GM18909 (cell line): ENCODE data around the gene CASR.
"Not testable (repeated sequence)": the region's sequence is repeated elsewhere in the genome, so short reads cannot be mapped to it uniquely, and the experiment has no call there.

Experiments
- ATAC-seq: cut with Tn5 transposase; IDR thresholded peaks from one replicate; pipeline ENCODE4 v1.9.1; 2021; ENCODE audit warnings: mild to moderate bottlenecking; ENCODE audit not compliant: unreplicated experiment, poor library complexity

The CASR gene, protein sequence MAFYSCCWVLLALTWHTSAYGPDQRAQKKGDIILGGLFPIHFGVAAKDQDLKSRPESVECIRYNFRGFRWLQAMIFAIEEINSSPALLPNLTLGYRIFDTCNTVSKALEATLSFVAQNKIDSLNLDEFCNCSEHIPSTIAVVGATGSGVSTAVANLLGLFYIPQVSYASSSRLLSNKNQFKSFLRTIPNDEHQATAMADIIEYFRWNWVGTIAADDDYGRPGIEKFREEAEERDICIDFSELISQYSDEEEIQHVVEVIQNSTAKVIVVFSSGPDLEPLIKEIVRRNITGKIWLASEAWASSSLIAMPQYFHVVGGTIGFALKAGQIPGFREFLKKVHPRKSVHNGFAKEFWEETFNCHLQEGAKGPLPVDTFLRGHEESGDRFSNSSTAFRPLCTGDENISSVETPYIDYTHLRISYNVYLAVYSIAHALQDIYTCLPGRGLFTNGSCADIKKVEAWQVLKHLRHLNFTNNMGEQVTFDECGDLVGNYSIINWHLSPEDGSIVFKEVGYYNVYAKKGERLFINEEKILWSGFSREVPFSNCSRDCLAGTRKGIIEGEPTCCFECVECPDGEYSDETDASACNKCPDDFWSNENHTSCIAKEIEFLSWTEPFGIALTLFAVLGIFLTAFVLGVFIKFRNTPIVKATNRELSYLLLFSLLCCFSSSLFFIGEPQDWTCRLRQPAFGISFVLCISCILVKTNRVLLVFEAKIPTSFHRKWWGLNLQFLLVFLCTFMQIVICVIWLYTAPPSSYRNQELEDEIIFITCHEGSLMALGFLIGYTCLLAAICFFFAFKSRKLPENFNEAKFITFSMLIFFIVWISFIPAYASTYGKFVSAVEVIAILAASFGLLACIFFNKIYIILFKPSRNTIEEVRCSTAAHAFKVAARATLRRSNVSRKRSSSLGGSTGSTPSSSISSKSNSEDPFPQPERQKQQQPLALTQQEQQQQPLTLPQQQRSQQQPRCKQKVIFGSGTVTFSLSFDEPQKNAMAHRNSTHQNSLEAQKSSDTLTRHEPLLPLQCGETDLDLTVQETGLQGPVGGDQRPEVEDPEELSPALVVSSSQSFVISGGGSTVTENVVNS

DNA sequence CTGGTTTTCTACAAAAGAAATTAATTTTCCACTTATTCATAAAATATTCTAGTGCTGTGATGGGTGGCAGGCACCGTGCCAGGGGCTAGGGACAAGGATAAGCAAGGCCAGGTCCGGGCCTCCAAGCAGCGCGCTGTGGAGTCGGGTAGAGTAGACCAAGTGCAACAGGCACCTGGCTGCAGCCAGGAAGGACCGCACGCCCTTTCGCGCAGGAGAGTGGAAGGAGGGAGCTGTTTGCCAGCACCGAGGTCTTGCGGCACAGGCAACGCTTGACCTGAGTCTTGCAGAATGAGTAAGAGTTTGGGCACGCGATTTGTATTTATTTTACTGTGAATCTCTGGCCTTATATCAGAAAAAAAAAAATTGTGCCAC, at the start of gene CASR:
TSS of gene CASR (plus strand) at position 148 of the 372 bp plus-strand sequence. CDS start 70,522 bp downstream, outside the sequence.
- no peak for ATAC-seq

DNA sequence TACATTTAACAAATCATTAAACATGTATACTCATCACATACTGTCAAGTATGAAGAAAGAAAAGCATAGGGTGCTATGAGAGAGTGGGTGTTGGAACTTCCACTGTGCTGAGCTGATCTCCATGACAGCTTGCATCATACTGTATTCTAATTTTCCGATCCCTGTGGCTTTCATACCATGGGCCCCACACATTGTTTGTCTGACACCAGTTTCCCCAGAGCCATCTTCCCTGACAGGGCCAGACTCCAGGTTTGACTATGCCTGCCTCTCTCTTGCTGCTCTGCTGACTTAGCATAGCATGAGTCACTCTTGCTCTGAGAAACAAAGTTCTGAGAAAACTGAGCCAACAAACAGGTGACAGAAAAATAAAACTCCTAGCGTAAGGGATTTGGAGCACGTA, 37.0 kb upstream of the CASR start:
- peak; percentile 81 for ATAC-seq

DNA sequence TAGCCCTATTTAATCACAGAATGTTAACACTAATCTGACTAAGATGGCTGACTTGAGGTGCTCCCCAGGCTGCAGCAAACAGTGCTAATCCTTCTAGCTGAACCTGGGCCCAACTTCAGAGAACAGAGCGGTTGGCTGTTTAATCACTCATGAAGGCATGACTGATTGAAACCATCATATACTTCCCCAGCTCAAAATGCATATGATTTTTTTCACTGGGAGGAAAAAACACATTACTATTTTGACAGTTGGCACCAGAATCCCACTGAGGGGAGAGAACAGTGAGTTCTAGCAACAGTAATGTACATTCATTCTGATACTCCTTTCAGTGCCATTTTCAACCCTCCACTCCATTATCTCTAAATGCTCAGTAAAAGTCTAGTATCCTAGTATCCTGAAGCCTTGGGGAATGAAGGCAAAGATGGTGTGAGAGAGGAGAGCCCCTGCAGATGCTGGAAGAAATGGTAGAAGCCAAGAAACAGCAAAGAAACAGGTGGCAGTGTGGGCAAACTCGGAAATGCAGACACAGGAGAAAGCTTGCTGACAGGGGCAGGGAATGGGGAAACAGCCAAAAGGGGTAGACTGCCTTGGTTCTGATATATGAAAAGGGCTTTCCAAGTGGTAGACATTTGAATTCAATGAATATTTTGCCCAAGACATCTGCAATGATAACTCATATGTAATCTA, 34.4 kb upstream of the CASR start:
- no peak for ATAC-seq

DNA sequence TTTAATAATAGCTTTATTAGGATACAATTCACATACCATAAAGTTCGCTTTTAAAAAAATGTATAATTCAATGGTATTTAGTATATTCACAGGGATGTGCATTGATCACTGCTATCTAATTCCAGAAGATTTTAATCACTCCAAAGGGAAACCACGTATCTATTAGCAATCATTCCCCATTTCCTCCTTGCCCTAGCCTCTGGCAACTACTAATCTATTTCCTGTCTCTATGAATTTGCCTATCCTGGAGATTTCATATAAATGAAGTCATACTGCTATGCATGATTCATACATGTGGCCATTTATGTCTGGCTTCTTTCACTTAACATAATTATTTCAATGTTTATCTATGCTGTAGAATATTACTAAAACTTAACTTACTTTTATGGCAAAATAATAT, 32.0 kb upstream of the CASR start:
- no peak for ATAC-seq

DNA sequence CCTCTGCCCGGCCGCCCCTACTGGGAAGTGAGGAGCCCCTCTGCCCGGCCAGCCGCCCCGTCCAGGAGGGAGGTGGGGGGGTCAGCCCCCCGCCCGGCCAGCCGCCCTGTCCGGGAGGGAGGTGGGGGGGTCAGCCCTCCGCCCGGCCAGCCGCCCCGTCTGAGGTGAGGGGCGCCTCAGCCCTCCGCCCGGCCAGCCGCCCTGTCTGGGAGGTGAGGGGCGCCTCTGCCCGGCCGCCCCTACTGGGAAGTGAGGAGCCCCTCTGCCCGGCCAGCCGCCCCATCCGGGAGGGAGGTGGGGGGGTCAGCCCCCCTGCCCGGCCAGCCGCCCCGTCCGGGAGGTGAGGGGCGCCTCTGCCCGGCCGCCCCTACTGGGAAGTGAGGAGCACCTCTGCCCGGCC, 18.5 kb upstream of the CASR start:
- ATAC-seq: not testable (repeated sequence)

DNA sequence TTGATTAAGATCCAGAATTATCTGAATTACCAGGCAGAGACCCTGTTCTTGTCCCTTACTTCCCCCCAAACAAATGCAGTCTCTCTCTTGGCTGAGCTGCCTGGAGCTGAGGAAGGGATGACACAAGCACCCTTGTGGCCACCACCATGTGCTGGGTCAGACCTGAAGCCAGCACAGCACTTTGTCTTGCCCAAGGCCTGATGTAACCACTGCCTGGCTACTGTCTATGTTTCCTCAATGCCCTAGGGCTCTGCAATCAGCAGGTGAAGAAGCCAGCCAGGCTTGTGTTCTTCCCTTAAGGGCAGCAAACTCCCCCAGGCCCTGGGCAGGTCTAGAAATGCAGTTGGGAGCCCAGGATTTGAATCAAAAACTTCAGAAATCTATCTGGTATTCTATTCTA, 15.8 kb upstream of the CASR start:
- no peak for ATAC-seq

DNA sequence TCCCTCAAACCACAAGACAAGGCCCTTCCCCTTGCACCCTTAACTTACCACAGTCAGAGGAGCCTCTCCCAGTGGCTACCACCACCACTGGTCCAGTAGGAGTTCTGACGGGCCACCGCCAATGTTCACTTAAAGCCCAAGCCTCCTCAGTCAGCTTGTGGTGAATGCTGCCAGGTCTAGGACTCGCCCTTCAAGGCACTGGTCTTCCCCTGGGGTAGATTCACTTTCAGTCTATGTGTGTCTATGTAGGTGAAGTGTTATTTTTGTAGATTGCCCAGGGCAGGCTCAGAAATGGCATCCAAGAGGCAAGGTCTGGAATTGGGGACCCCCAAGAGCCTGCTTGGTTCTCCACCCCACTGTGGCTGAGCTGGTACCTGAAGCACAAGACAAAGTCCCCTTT, 15.4 kb upstream of the CASR start:
- ATAC-seq: no peak

DNA sequence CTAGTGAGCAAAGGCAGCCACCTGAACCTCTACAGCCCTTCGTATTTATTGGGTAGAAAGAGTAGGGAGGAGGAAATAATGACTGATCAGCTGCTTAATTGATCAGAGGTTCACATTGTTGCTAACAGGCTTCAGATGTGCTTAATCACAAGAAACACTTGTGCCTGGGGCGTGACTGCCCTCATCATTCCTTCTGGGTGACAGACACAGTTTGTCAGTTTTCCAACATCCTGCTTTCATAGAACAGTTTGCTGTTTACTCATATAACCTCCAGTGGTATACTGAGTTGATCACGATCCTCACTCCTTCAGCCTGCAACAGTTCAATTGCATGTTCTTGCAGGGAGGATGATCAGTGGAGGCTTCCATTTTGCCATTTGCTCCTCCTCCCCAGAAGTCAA, 13.6 kb upstream of the CASR start:
- no peak for ATAC-seq

DNA sequence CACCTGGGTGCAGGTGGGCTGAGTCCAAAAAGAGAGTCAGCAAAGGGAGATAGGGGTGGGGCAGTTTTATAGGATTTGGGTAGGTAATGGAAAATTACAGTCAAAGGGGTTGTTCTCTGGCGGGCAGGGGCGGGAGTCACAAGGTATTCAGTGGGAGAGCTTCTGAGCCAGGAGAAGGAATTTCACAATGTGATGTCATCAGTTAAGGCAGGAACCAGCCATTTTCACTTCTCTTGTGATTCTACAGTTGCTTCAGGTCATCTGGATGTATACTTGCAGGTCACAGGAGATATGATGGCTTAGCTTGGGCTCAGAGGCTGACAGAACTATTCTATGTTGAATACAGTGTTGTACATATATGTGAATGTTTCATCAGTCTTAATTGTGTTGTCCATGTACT, 12.1 kb upstream of the CASR start:
- not testable (repeated sequence) for ATAC-seq

DNA sequence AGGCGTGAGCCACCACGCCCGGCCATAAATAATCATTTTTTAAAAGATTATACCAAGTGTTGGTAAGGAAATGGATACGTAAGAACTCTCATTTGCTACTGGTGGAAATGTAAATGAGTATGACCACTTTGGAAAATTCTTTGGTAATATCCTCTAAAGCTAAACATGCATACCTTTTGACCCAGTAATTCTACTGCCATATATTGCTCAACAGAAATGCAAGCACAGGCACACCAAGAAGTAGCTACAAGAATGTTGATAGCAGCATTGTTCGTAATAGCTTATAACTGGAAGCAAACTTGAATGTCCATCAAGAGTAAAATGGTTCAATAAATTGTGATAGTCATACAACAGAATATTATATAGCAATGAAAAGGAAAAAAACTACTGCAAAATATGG, 4.8 kb upstream of the CASR start:
- ATAC-seq: no peak

DNA sequence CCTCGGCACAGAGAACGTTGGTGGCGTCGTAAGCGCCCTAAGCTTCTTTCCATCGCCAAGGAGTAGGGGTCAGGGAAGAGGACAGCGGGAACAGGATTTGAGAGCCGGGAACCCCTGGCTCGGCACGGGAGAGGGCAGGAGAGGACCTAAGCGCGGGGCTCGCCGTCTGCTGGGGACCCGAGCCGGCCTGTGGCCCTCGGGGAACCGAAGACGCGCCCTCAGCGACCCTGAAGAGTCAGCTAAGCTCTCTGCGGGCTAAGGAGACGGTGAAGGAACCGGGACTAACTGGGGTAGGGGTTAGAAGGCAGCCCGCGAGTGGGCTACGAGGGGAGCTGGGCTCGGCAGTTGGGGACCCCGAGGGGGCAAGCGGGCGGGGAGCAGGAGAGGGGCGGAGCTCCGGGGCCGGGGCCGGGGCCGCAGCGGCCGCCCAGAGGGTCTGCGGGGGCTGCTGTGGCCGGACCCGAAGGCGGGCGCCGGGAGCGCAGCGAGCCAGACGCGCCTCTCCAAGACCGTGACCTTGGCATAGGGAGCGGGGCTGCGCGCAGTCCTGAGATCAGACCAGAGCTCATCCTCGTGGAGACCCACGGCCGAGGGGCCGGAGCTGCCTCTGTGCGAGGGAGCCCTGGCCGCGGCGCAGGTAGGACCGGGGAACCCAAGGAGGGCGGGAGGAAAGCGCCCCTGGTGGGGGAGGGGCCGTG, 574 bp downstream of the CASR start:
- ATAC-seq: no peak

DNA sequence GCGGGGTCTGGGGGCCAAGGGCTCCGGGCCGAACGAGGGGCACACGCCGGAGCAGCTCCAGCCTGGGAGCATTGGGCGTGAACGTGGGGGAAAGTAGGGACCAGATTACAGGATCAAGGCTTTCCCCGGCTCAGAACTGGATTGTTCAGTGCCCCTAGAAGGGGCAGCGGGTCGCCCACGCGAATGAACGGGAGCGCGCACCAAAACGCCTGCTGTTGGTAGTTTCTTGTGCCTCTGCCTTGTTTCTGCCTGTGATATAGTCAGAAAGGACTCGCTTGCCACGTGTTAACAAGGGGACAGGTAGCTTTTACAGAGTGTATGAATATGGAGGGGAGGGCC, 1.1 kb downstream of the CASR start:
- no peak for ATAC-seq

DNA sequence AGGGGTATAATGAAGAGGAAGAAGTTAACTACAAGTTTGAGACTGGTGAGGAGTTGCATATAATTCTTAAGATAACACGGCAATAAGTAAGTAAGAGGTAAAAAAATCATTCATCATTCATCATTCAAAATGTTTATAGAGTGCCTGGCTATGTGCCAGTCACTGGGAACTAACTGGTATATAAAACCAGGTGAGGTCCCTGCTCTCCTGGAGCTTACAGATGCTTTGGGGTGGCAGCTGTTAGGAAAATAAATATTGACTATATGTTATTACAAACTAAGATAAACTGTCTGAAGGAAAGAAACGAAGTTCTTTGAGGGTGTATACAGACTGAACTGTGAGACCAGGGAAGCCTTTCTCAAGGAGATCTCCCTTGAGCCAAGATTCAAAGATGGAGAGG, 2.9 kb downstream of the CASR start:
- ATAC-seq: no peak

DNA sequence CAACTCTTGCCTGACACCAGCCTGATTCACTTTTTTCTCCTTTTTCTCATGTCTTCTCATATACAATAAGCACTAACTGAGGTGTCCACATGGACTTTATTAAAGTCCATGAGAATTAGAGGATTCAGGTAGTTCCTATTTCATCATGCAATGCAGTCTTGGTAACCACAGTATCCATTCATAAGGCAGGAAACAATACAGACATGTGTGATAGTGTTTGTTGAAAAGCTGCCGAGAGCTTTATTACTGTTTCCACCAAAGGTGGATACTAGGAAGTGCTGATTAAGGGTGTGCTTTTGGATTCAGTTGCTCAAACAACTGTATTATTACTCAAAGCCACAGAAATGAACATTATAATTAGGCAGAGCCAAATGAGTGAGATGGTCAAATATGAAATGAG, 5.3 kb downstream of the CASR start:
- ATAC-seq: no peak

DNA sequence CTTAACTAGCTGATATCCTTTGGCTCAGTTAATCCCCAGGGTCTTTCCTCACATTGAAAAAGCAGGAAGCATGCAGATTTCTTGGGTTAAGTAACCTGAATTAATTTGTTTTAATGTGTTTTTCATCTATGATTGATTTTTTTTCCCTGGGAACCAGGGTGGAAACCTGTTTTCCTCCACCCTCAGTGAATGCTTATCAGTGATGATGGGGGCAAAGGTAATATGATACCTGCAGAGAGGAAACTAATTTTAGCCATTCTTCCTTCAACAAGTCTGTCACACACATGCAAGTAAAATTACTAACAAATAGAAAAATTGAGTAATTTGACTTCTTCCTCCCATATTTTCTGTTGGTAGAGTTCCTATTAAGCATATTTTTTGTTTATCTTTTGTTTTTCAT, 5.9 kb downstream of the CASR start:
- no peak for ATAC-seq

DNA sequence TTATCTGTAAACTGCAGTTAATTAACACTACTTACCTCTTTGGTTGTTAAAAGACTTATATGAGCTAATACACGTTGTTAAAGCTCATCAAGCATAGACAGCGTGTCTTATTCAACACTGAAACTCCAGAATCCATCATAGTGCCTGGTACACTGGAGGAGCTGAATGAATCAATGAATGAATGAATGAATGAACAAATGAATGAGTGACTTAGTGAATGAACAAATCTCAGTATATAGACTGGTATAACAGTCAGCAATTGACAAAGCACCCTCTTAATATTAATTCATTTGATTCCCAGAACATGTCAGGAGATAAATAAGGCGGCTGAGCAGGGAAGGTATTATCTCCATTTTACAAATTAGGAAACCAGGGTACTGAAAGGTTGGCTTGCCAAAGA, 7.1 kb downstream of the CASR start:
- ATAC-seq: no peak

DNA sequence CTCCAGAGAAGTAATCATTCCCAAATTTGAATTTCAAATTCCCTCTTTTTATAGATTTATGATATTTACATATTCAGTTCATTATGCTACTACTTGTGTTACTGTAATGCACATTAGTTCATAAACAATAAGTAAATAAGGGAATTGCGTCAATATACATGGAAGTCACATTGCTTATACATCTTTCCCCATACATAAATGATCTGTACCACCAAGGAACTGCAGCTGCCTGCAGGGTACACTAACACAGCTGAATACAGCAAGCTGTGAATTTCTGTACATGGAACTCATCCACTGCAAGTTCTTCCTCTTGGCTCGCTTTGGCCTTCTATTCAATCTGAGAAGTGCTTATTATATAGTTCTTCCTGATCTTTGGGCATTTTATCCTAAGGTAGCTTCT, 15.5 kb downstream of the CASR start:
- ATAC-seq: no peak

DNA sequence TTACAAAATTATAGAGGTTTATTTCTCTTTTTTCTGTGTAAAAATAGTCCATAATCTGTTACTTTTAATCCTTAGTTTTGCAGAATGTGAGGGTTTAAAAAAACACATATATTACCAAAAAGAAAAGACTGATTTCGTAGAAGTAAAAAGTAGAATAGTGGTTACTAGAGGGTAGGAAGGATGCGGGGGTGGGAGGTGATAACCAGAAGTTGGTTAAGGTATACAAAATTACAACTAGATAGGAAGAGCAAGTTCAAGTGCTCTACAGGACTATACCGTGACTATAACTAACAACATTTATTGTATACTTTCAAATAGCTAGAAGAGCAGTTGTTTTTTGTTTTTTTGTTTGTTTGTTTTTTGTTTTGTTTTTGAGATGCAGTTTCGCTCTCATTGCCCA, 16.1 kb downstream of the CASR start:
- ATAC-seq: no peak

DNA sequence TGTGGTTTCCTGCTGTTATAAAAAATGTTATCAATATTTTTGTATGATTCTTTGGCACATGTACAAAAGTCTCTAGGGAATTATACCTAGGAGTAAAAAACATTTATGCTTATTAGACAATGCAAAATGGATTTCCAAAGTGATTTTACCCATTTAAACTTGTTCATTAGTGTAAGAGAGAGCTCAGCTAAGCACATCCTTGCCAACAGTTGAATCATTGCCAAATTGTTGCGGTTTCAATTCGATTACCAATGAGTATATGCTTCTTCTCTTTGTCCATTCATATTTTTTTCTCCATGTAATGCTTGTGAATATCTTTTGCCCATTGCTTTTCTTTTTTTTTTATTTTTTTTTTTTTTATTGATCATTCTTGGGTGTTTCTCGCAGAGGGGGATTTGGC, 17.2 kb downstream of the CASR start:
- no peak for ATAC-seq

DNA sequence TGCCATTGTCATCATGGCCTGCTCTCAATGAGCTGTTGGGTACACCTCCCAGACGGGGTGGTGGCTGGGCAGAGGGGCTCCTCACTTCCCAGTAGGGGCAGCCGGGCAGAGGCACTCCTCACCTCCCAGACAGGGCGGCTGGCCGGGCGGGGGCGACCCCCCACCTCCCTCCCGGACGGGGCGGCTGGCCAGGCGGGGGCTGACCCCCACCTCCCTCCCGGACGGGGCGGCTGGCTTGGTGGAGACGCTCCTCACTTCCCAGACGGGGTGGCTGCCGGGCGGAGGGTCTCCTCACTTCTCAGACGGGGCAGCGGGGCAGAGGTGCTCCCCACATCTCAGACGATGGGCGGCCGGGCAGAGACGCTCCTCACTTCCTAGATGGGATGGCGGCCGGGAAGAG, 18.0 kb downstream of the CASR start:
- not testable (repeated sequence) for ATAC-seq
